CD4-positive, alpha-beta T cell (primary cell): ENCODE results near the gene CDK7. TPM values are rescaled to one million over a fixed set of nuclear protein-coding genes. Genes with fewer than 3 reads are reported as not detected.

Source experiments
- ATAC-seq: fragments of 200-7000 bp; cut with Tn5 transposase; one replicate; pipeline ENCODE4 v1.10.0; 2022; ENCODE audit warnings: mild to moderate bottlenecking; ENCODE audit not compliant: poor library complexity
- CTCF ChIA-PET: fragments of 350-600 bp; sonication (Branson Sonifier 250); formaldehyde crosslinking; loops from one replicate; lab custom pipeline; 2021; ENCODE audit warnings: antibody characterized with exemption, inconsistent platforms; lab: Charles Lee
- POLR2A ChIA-PET: fragments of 350-600 bp; sonication (Branson Sonifier 250); formaldehyde crosslinking; loops from one replicate; lab custom pipeline; 2021; ENCODE audit warnings: antibody characterized with exemption, inconsistent platforms; lab: Charles Lee
- DNase-seq, 14 experiments: peaks; one replicate each; pipeline ENCODE4 v3.0.0-alpha.2; 2013 to 2020; ENCODE audit warnings: mixed read lengths in 2 of 14
- H3K27ac ChIP-seq, 2 donors: one replicate each; pipeline versions ENCODE4 v1.5.1 to v1.7.0; 2013; ENCODE audit warnings: low read length in 2 of 2, low read depth in 1 of 2, mild to moderate bottlenecking in 1 of 2
- H3K27me3 ChIP-seq, 2 experiments: 1 replicate in 1 of 2; 2 replicates in 1 of 2; pipeline versions ENCODE4 v1.6.1 to v1.7.0; 2013; ENCODE audit warnings: low read length in 2 of 2, control low read depth in 1 of 2, mild to moderate bottlenecking in 1 of 2, moderate library complexity in 1 of 2; ENCODE audit not compliant: insufficient read depth in 2 of 2, control insufficient read depth in 1 of 2
- H3K36me3 ChIP-seq: one replicate; pipeline ENCODE4 v1.6.1; 2013; ENCODE audit warnings: low read length, control low read depth; ENCODE audit not compliant: insufficient read depth
- H3K4me1 ChIP-seq: one replicate; pipeline ENCODE4 v1.6.1; 2013; ENCODE audit warnings: low read length, control low read depth; ENCODE audit not compliant: insufficient read depth
- H3K4me3 ChIP-seq: one replicate; pipeline ENCODE4 v1.5.1; 2013; ENCODE audit warnings: mild to moderate bottlenecking, low read length, moderate library complexity
- H3K9me3 ChIP-seq, 2 experiments: 1 replicate in 1 of 2; 2 replicates in 1 of 2; pipeline versions ENCODE4 v1.6.1 to v1.7.0; 2013; ENCODE audit warnings: low read length in 2 of 2, mild to moderate bottlenecking in 2 of 2, control low read depth in 1 of 2, moderate library complexity in 1 of 2; ENCODE audit not compliant: control insufficient read depth in 1 of 2, insufficient read depth in 1 of 2
- H3K27ac Mint-ChIP-seq: one replicate; pipeline ENCODE4 v1.8.0; 2020; ENCODE audit warnings: mixed read lengths
- H3K27me3 Mint-ChIP-seq: one replicate; pipeline ENCODE4 v1.8.0; 2021; ENCODE audit warnings: mixed read lengths
- H3K36me3 Mint-ChIP-seq: one replicate; pipeline ENCODE4 v1.8.0; 2021; ENCODE audit warnings: low read depth, mixed read lengths
- H3K4me1 Mint-ChIP-seq: one replicate; pipeline ENCODE4 v1.8.0; 2021; ENCODE audit warnings: low read depth, mixed read lengths
- H3K4me3 Mint-ChIP-seq: one replicate; pipeline ENCODE4 v1.8.0; 2020; ENCODE audit warnings: mild to moderate bottlenecking, mixed read lengths
- H3K9me3 Mint-ChIP-seq: one replicate; pipeline ENCODE4 v1.8.0; 2020; ENCODE audit warnings: mixed read lengths
- CTCF ChIP-seq: fragments of 200-600 bp; IDR thresholded peaks from one replicate; pipeline ENCODE4 v1.8.0; 2022; ENCODE audit warnings: antibody characterized with exemption, mild to moderate bottlenecking
- intact Hi-C, 2 experiments: fragments of 100-400 bp; cut with DNase I in 1 of 2; cut with micrococcal nuclease in 1 of 2; formaldehyde crosslinking; loops; one replicate each; pipeline versions ENCODE4 v1.15.1 to v1.9.0; 2023 to 2025; cut with DNase I, micrococcal nuclease
- total RNA-seq, 174 experiments: library from RNA in 2 of 174; stranded (reverse) in 2 of 174; gene quantifications; one replicate each; pipeline ENCODE4 v1.2.3 and lab custom pipeline; 2021 to 2026

CDK7 gene
- total RNA-seq, 2 experiments from 2014 or later = 30.1 to 33.0 TPM

- H3K4me1 ChIP-seq = no peaks in the 10 kb centered on the region
- Mint-ChIP-seq H3K9me3 (no peaks in the 10 kb centered on the region), H3K27ac (no peak overlapping the region), H3K27me3 (no peaks in the 10 kb centered on the region), H3K36me3 (peaks cover 22% of the 10 kb centered on the region), H3K4me1 (no peaks in the 10 kb centered on the region), H3K4me3 (no peak overlapping the region)
- ChIA-PET CTCF (no interaction called here), POLR2A (no interaction called here)
- no peak overlapping the region for H3K27ac ChIP-seq
- intact Hi-C loops = no loop called here
- DNase-seq = no peak
- TF ChIP-seq CTCF = no peak
- H3K9me3 ChIP-seq = no peaks in the 10 kb centered on the region
- H3K36me3 ChIP-seq = peaks cover 4% of the 10 kb centered on the region
- H3K27me3 ChIP-seq = no peaks in the 10 kb centered on the region
- H3K4me3 ChIP-seq = no peak overlapping the region
- ATAC-seq = no peak
These were observed 59.2 kb downstream of the CDK7 start for GRCh38 chr5:69293882-69294281.

GRCh38 chr5:69295088-69295754 is 60.5 kb downstream of the CDK7 start:
- H3K4me1 Mint-ChIP-seq = no peaks in the 10 kb centered on the region
- ChIA-PET POLR2A (no interaction called here), CTCF (no interaction called here)
- no peaks in the 10 kb centered on the region for H3K36me3 ChIP-seq
- no peak overlapping the region for H3K27ac ChIP-seq
- H3K9me3 ChIP-seq = no peaks in the 10 kb centered on the region
- no peaks in the 10 kb centered on the region for H3K9me3 Mint-ChIP-seq
- H3K4me3 ChIP-seq = no peak overlapping the region
- no peak for TF ChIP-seq CTCF
- ATAC-seq = no peak
- H3K27me3 Mint-ChIP-seq = no peaks in the 10 kb centered on the region
- no peak for DNase-seq
- H3K4me1 ChIP-seq = no peaks in the 10 kb centered on the region
- no peak overlapping the region for H3K27ac Mint-ChIP-seq
- no peaks in the 10 kb centered on the region for H3K27me3 ChIP-seq
- peaks cover 31% of the 10 kb centered on the region for H3K36me3 Mint-ChIP-seq
- intact Hi-C loops = no loop called here
- no peak overlapping the region for H3K4me3 Mint-ChIP-seq

GRCh38 chr5:69299625-69300024 is 64.9 kb downstream of the CDK7 start:
- no peak overlapping the region for H3K4me3 ChIP-seq
- ChIA-PET POLR2A (no interaction called here), CTCF (no interaction called here)
- Mint-ChIP-seq H3K27ac (no peak overlapping the region), H3K4me3 (no peak overlapping the region), H3K4me1 (no peaks in the 10 kb centered on the region), H3K27me3 (no peaks in the 10 kb centered on the region), H3K36me3 (peaks cover 31% of the 10 kb centered on the region), H3K9me3 (no peaks in the 10 kb centered on the region)
- H3K9me3 ChIP-seq = no peaks in the 10 kb centered on the region
- no peak for TF ChIP-seq CTCF
- H3K4me1 ChIP-seq = no peaks in the 10 kb centered on the region
- no peak overlapping the region for H3K27ac ChIP-seq
- no peaks in the 10 kb centered on the region for H3K27me3 ChIP-seq
- intact Hi-C loops = no loop called here
- no peak for ATAC-seq
- peaks cover 3% of the 10 kb centered on the region for H3K36me3 ChIP-seq
- DNase-seq = no peak
